Esophagus muscularis mucosa (tissue), 4 donors: ENCODE measurements around the gene GADD45B. TPM values are rescaled to one million over a fixed set of nuclear protein-coding genes. Genes with fewer than 3 reads are reported as not detected.

Source experiments
- DNase-seq: peaks from one replicate; pipeline ENCODE4 v3.0.0-alpha.2; 2017; ENCODE audit errors: extremely low spot score
- H3K27ac ChIP-seq, 4 donors: fragments of 200-600 bp; sonication (generic); replicated peaks in 1 of 4; 1 replicate in 3 of 4; 2 replicates in 1 of 4; pipeline ENCODE4 v1.5.1; 2016 to 2019; ENCODE audit warnings: mild to moderate bottlenecking in 1 of 4
- H3K27me3 ChIP-seq, 4 donors: fragments of 200-600 bp; sonication (generic); one replicate each; pipeline versions ENCODE4 v1.5.1 to v1.6.0; 2016 to 2019
- H3K36me3 ChIP-seq, 4 donors: fragments of 200-600 bp; sonication (generic); one replicate each; pipeline ENCODE4 v1.5.1; 2016 to 2019
- H3K4me1 ChIP-seq, 4 donors: fragments of 200-600 bp; sonication (generic); one replicate each; pipeline ENCODE4 v1.5.1; 2016 to 2019
- H3K4me3 ChIP-seq, 4 donors: fragments of 200-600 bp; sonication (generic); 1 replicate in 2 of 4; 2 replicates in 2 of 4; pipeline ENCODE4 v1.5.1; 2016 to 2019; ENCODE audit warnings: mild to moderate bottlenecking in 4 of 4, moderate library complexity in 1 of 4
- H3K9me3 ChIP-seq, 4 donors: fragments of 200-600 bp; sonication (generic); 1 replicate in 3 of 4; 2 replicates in 1 of 4; pipeline ENCODE4 v1.5.1; 2016 to 2019
- EP300 ChIP-seq: sonication (generic); formaldehyde crosslinking; IDR thresholded peaks from one replicate; pipeline ENCODE4 v1.6.1; 2017; ENCODE audit warnings: antibody characterized with exemption
- POLR2A ChIP-seq: fragments of 450-650 bp; IDR thresholded peaks from one replicate; pipeline ENCODE4 v1.6.1; 2017; ENCODE audit warnings: antibody characterized with exemption, moderate library complexity, mild to moderate bottlenecking, low read depth
- POLR2AphosphoS5 ChIP-seq, 2 donors: sonication (generic); formaldehyde crosslinking; IDR thresholded peaks; one replicate each; pipeline ENCODE4 v1.6.1; 2017; ENCODE audit warnings: antibody characterized with exemption in 2 of 2
- WGBS: methylation state at CpG from one replicate; pipeline ENCODE4 v1.1.5; 2018; 5-methylcytosine and 5-hydroxymethylcytosine counted together
- intact Hi-C: fragments of 100-400 bp; cut with DNase I; formaldehyde crosslinking; loops from one replicate; pipeline ENCODE4 v1.15.1; 2023
- total RNA-seq, 4 donors: library from RNA; depleted of rRNA; stranded (reverse); fragments of >200 nt; gene quantifications; one replicate each; pipeline versions ENCODE4 v1.1.0 to v1.2.1, GENCODE V29; 2016
- TF ChIP-seq, protein P1 (sequence below), 3 experiments: fragments of 200-600 bp in 2 of 3; fragments of 450-650 bp in 1 of 3; sonication (generic) in 2 of 3; IDR thresholded peaks; one replicate each; pipeline ENCODE4 v1.5.1; 2017 to 2019; ENCODE audit warnings: antibody characterized with exemption in 3 of 3, mild to moderate bottlenecking in 2 of 3, moderate library complexity in 1 of 3

GADD45B gene
- total RNA-seq, 4 donors from 2014 or later, result 56.5 to 793 (median 90.5) TPM

DNA sequence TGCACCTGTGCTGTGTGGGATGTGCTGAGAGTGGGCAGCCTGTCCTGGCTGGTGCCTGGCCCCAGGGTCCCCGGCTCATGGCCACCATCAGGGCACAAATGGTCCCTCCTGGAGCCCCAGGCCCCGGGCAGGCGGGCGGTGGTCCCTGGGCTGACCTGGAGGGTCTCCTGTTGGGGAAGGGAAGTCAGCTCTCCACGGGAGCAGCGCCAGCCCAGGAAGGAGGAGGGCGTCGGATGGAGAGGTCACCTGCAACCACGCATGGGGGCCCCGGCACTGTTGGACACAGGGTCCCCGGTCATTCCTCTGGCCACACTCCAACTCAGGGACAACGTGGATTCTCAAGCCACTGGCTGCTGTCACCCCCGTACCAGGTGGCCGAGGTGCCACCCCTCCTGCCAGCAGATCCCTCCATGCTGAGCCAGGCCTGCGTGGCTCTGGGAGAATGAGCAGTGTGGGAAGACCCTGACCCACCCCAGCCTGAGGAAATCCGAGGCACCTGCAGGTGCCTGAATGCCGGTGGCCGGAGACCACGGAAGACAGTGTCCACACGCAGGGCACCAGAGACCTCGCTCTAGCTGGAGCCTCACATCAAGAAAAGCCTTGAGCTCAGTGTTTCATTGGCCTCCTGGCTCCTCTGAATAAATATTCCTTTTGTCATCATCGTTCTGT, 32.7 kb upstream of the GADD45B start:
- DNase-seq, result no peak
- peaks cover 0 to 44% (median 36%) of the 10 kb centered on the region in 4 donors for H3K36me3 ChIP-seq
- H3K4me1 ChIP-seq, result no peaks in the 10 kb centered on the region
- TF ChIP-seq EP300, result no peak
- no peak overlapping the region for H3K4me3 ChIP-seq
- intact Hi-C loops, result no loop called here
- no peaks in the 10 kb centered on the region for H3K27me3 ChIP-seq
- 91% methylated on average over 8 of the region's 22 CpGs for WGBS
- H3K9me3 ChIP-seq, result no peaks in the 10 kb centered on the region
- no peak overlapping the region for H3K27ac ChIP-seq

DNA sequence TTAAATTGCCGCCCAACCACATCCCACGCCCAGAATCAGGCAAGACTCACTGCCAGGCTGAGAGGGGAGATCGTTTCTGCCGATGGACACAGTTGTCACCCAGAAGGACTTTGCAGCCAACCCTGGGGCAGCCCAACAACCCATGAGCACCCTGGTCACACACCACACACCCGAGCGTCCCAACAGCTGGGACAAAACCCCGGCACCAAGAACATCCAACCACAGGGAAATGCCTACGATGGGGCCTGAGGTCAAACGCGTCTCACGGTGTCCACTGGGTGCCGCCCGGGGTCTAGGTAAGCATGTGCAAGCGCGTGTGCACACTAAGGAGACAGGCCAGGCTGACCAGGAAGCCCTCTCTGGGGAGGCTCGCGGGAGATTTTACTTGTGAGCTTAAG, 32.1 kb upstream of the GADD45B start:
- H3K9me3 ChIP-seq, result no peaks in the 10 kb centered on the region
- peaks cover 0 to 42% (median 33%) of the 10 kb centered on the region in 4 donors for H3K36me3 ChIP-seq
- H3K27ac ChIP-seq, result no peak overlapping the region
- intact Hi-C loops, result no loop called here
- TF ChIP-seq POLR2AphosphoS5 (IDR thresholded peaks at IDR 0.05), result no peak
- TF ChIP-seq, protein P1, sequence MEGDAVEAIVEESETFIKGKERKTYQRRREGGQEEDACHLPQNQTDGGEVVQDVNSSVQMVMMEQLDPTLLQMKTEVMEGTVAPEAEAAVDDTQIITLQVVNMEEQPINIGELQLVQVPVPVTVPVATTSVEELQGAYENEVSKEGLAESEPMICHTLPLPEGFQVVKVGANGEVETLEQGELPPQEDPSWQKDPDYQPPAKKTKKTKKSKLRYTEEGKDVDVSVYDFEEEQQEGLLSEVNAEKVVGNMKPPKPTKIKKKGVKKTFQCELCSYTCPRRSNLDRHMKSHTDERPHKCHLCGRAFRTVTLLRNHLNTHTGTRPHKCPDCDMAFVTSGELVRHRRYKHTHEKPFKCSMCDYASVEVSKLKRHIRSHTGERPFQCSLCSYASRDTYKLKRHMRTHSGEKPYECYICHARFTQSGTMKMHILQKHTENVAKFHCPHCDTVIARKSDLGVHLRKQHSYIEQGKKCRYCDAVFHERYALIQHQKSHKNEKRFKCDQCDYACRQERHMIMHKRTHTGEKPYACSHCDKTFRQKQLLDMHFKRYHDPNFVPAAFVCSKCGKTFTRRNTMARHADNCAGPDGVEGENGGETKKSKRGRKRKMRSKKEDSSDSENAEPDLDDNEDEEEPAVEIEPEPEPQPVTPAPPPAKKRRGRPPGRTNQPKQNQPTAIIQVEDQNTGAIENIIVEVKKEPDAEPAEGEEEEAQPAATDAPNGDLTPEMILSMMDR (IDR thresholded peaks at IDR 0.05), result no peak
- no peak for TF ChIP-seq EP300
- TF ChIP-seq POLR2A, result no peak
- H3K4me3 ChIP-seq, result no peak overlapping the region
- no peaks in the 10 kb centered on the region for H3K4me1 ChIP-seq
- WGBS, result 89% methylated on average over 12 of the region's 17 CpGs
- no peak for DNase-seq
- no peaks in the 10 kb centered on the region for H3K27me3 ChIP-seq

DNA sequence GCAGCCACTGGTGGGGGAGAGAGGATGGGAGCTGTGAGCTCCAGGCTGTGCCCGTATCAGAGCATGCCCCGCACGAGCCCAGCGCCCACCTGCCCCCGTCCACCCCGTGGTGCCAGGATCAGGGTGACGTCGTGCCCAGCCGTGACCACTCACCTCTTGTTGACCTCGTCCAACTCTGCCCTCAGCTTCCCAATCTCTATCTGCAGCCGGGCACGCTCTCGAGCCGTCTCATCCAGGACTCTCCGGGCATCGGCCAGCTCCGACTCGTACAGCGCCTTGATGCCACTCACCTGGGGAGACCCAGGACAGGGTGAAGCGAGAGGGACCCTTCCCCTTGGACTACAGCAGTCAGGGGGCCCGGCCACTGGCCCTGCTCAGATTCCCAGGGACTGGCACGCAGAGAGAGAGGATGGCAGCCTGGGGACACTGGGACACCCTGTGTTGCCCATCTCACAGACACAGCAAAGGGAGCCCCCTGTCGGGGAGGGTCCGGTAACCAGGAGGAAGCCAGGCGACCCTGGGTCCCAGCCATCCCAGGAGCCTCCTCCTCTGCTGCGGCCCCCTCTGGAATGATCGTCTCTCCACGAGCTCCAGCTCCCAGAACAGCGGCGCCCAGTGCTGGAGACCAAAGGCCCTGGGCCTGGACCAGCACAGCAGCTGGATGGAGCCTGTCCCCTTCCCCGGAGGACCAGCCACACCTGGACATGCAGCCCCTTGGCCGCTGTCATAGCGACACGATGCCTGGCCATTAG, 31.5 kb upstream of the GADD45B start:
- intact Hi-C loops, result no loop called here
- no peaks in the 10 kb centered on the region for H3K9me3 ChIP-seq
- TF ChIP-seq POLR2A (no peak), POLR2AphosphoS5 (IDR thresholded peaks at IDR 0.05) (no peak), EP300 (no peak)
- TF ChIP-seq, protein P1 (IDR thresholded peaks at IDR 0.05), result no peak
- 92% methylated on average over 28 of the region's 34 CpGs for whole genome bisulfite sequencing
- H3K27me3 ChIP-seq, result no peaks in the 10 kb centered on the region
- H3K27ac ChIP-seq, result no peak overlapping the region
- DNase-seq, result no peak
- peaks cover 0 to 42% (median 33%) of the 10 kb centered on the region in 4 donors for H3K36me3 ChIP-seq
- no peaks in the 10 kb centered on the region for H3K4me1 ChIP-seq
- H3K4me3 ChIP-seq, result no peak overlapping the region

DNA sequence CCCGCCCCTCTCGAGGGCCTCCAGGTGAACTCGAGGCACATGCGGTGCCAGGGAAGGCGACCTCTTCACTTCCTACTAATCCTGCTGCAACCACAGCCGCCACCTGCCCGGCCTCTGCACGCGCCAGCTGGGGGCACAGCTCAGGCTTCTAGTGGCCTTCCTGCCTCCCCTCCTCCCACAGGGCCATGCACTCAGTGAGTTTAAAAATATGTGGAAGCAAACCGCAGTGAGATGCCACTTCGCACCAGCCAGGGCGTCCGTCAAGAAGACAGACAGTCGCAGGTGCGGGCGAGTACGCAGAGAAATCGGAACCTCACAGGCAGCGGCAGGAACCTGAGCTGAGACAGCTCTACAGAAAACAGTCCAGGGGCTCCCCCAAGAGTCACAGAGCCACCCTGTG, 29.5 kb upstream of the GADD45B start:
- 70% methylated on average over 17 of the region's 19 CpGs for WGBS
- H3K4me1 ChIP-seq, result no peaks in the 10 kb centered on the region
- no peak overlapping the region for H3K4me3 ChIP-seq
- DNase-seq, result no peak
- TF ChIP-seq, protein P1 (IDR thresholded peaks at IDR 0.05), result no peak
- TF ChIP-seq POLR2A, result no peak
- no peak for TF ChIP-seq POLR2AphosphoS5 (IDR thresholded peaks at IDR 0.05)
- no peak for TF ChIP-seq EP300
- no peak overlapping the region for H3K27ac ChIP-seq
- H3K36me3 ChIP-seq, result peaks cover 0 to 43% (median 29%) of the 10 kb centered on the region in 4 donors
- H3K27me3 ChIP-seq, result no peaks in the 10 kb centered on the region
- intact Hi-C loops, result no loop called here
- H3K9me3 ChIP-seq, result no peaks in the 10 kb centered on the region

DNA sequence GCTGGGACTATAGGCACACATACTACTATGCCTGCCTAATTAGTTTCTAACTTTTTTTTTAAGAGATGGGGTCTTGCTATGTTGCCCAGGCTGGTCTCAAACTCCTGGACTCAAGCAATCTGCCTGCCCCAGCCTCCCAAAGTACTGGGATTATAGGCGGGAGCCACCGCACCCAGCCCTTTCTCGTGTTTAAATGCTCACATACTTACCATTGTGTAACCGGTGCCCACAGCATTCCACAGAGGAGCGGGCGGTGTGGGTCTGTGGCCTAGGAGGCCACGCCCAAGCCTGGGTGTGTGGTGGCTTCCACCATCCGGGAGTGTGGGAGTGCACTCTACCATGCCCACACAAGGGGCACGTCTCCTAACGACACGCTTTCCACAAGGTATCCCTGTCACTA, 26.9 kb upstream of the GADD45B start:
- no peak for DNase-seq

More for the DNA sequence above, 26.9 kb upstream of the GADD45B start:
- intact Hi-C loops, result no loop called here
- no peaks in the 10 kb centered on the region for H3K27me3 ChIP-seq
- no peak overlapping the region for H3K27ac ChIP-seq
- WGBS, result 92% methylated on average over 11 of the region's 11 CpGs
- H3K36me3 ChIP-seq, result peaks cover 0 to 25% (median 9%) of the 10 kb centered on the region in 4 donors
- TF ChIP-seq EP300 (no peak), POLR2A (no peak), POLR2AphosphoS5 (IDR thresholded peaks at IDR 0.05) (no peak)
- TF ChIP-seq, protein P1 (IDR thresholded peaks at IDR 0.05), result no peak
- H3K4me1 ChIP-seq, result no peaks in the 10 kb centered on the region
- no peaks in the 10 kb centered on the region for H3K9me3 ChIP-seq
- no peak overlapping the region for H3K4me3 ChIP-seq
